ENCODE data around the gene TCAIM. TPM values are rescaled to one million over a fixed set of nuclear protein-coding genes. Genes with fewer than 3 reads are reported as not detected.

The TCAIM gene
- total RNA-seq, 1 experiment from 2014 or later: 19.5 TPM

GRCh38 chr3:44434834-44435510 lies 96.4 kb downstream of the TCAIM start:
- Histone ChIP-seq H3K27ac (ENCODE audit: low read length) (no peak overlapping the region), H3K4me3 (ENCODE audit: low read depth in 2 of 2, low read length in 2 of 2) (no peak overlapping the region), H3K4me1 (ENCODE audit: control insufficient read depth, insufficient read depth, low read length) (no peaks in the 10 kb centered on the region), H3K9me3 (ENCODE audit: control insufficient read depth, insufficient read depth, low read depth, low read length) (no peaks in the 10 kb centered on the region), H3K36me3 (ENCODE audit: control insufficient read depth, insufficient read depth, low read length) (no peaks in the 10 kb centered on the region), H3K27me3 (ENCODE audit: control insufficient read depth, insufficient read depth, low read length) (no peaks in the 10 kb centered on the region)
- TF ChIP-seq, protein P1, sequence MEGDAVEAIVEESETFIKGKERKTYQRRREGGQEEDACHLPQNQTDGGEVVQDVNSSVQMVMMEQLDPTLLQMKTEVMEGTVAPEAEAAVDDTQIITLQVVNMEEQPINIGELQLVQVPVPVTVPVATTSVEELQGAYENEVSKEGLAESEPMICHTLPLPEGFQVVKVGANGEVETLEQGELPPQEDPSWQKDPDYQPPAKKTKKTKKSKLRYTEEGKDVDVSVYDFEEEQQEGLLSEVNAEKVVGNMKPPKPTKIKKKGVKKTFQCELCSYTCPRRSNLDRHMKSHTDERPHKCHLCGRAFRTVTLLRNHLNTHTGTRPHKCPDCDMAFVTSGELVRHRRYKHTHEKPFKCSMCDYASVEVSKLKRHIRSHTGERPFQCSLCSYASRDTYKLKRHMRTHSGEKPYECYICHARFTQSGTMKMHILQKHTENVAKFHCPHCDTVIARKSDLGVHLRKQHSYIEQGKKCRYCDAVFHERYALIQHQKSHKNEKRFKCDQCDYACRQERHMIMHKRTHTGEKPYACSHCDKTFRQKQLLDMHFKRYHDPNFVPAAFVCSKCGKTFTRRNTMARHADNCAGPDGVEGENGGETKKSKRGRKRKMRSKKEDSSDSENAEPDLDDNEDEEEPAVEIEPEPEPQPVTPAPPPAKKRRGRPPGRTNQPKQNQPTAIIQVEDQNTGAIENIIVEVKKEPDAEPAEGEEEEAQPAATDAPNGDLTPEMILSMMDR (IDR thresholded peaks at IDR 0.05): no peak
- TF ChIP-seq TCF7L2 (IDR thresholded peaks at IDR 0.05; ENCODE audit: low read depth, low read length) (no peak), SIN3A (IDR thresholded peaks at IDR 0.05; ENCODE audit: borderline replicate concordance, insufficient read depth, low read depth, low read length) (no peak), REST (IDR thresholded peaks at IDR 0.05; ENCODE audit: insufficient read depth in 1 of 2, low read depth in 2 of 2, low read length in 1 of 2) (no peak), POLR2AphosphoS5 (IDR thresholded peaks at IDR 0.05; ENCODE audit: low read depth, low read length) (no peak)
- intact Hi-C loops (cut with micrococcal nuclease; ENCODE audit: unreplicated experiment): no loop called here
- in situ Hi-C loops (cut with HindIII; ENCODE audit: low pct_unique_long_range_greater_than_20kb, low sequenced_read_pairs): no loop called here
- DNase-seq (ENCODE audit: low read depth, low spot score): no peak
- ChIA-PET POLR2A (no interaction called here), CTCF (no interaction called here)
- ATAC-seq: no peak
- BruUV-seq (replicated peaks): no TSS peak

DNA sequence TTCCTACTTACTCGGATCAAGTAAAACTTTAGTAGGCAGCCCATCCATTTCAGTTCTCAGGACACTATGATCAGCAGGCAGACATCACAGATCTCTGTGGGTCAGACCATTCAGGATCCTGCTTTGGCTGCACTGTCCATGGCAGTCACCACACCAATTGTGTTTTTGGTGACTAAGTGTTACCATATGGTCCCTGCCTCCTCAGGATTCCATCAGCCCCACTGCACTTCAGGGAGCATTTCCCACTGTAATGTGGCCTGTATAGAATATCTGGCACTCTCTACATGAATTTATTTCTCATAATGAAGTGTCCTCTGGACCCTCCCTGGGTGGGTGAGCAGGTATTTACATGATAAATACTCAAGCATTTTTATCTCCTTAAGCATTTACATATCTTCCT lies 97.6 kb downstream of the TCAIM start:
- in situ Hi-C loops (cut with HindIII; ENCODE audit: low pct_unique_long_range_greater_than_20kb, low sequenced_read_pairs) (no loop called here), intact Hi-C loops (cut with micrococcal nuclease; ENCODE audit: unreplicated experiment) (no loop called here)
- DNase-seq (ENCODE audit: low read depth, low spot score) (no peak), ATAC-seq (no peak)
- TF ChIP-seq TCF7L2 (IDR thresholded peaks at IDR 0.05; ENCODE audit: low read depth, low read length) (no peak), POLR2AphosphoS5 (IDR thresholded peaks at IDR 0.05; ENCODE audit: low read depth, low read length) (no peak), SIN3A (IDR thresholded peaks at IDR 0.05; ENCODE audit: borderline replicate concordance, insufficient read depth, low read depth, low read length) (no peak), REST (IDR thresholded peaks at IDR 0.05; ENCODE audit: insufficient read depth in 1 of 2, low read depth in 2 of 2, low read length in 1 of 2) (no peak)
- TF ChIP-seq, protein P1 (IDR thresholded peaks at IDR 0.05): no peak
- H3K4me1 ChIP-seq (ENCODE audit: control insufficient read depth, insufficient read depth, low read length): no peaks in the 10 kb centered on the region
- POLR2A ChIA-PET: no interaction called here
- no peak overlapping the region for H3K27ac ChIP-seq (ENCODE audit: low read length)
- no peaks in the 10 kb centered on the region for H3K9me3 ChIP-seq (ENCODE audit: control insufficient read depth, insufficient read depth, low read depth, low read length)
- H3K27me3 ChIP-seq (ENCODE audit: control insufficient read depth, insufficient read depth, low read length): no peaks in the 10 kb centered on the region
- no TSS peak for BruUV-seq (replicated peaks)
- H3K36me3 ChIP-seq (ENCODE audit: control insufficient read depth, insufficient read depth, low read length): no peaks in the 10 kb centered on the region
- CTCF ChIA-PET: no interaction called here
- no peak overlapping the region for H3K4me3 ChIP-seq (ENCODE audit: low read depth in 2 of 2, low read length in 2 of 2)
